IMR-90 (cell line): Measurements from ENCODE around the gene EMCN. TPM values are rescaled to one million over a fixed set of nuclear protein-coding genes. Genes with fewer than 3 reads are reported as not detected.

Source experiments
- ATAC-seq: fragments of 200-7000 bp; cut with Tn5 transposase; 2 replicates; pipeline ENCODE4 v1.9.1; 2020; ENCODE audit warnings: low read depth, mild to moderate bottlenecking, moderate library complexity
- BruUV-seq: library from RNA; stranded (reverse); fragments of 400-500 nt; replicated peaks from 2 replicates; lab custom pipeline; 2021; lab: Mats Ljungman, UMichigan
- CTCF ChIA-PET: fragments of 300-600 bp; formaldehyde crosslinking; extraction: SDS; loops from one replicate; lab custom pipeline; 2021; ENCODE audit warnings: antibody characterized with exemption; lab: Yijun Ruan, JAX
- POLR2A ChIA-PET: fragments of 300-600 bp; sonication (Branson Sonifier 250); formaldehyde crosslinking; loops from one replicate; lab custom pipeline; 2022; ENCODE audit warnings: antibody characterized with exemption; ENCODE audit not compliant: unreplicated experiment; lab: Charles Lee
- DNase-seq: peaks from one replicate; pipeline ENCODE4 v3.0.0; 2013
- H2AFZ ChIP-seq: replicated peaks from 2 replicates; pipeline ENCODE3; 2013; ENCODE audit warnings: low read length, mild to moderate bottlenecking; ENCODE audit not compliant: poor library complexity
- H2AK5ac ChIP-seq: 2 replicates; pipeline ENCODE4 v1.6.1; 2013; ENCODE audit warnings: low read depth, low read length, inconsistent platforms
- H2AK9ac ChIP-seq: replicated peaks from 2 replicates; pipeline ENCODE3; 2013; ENCODE audit warnings: mild to moderate bottlenecking, low read depth, low read length, moderate library complexity; ENCODE audit not compliant: poor library complexity
- H2BK120ac ChIP-seq: 2 replicates; pipeline ENCODE4 v1.6.1; 2013; ENCODE audit warnings: low read depth, low read length, inconsistent platforms
- H2BK15ac ChIP-seq: 3 replicates; pipeline ENCODE4 v1.6.1; 2013; ENCODE audit warnings: low read depth, low read length, inconsistent platforms
- H2BK20ac ChIP-seq: 2 replicates; pipeline ENCODE4 v1.6.1; 2013; ENCODE audit warnings: low read depth, mild to moderate bottlenecking, inconsistent platforms, low read length, moderate library complexity
- H2BK5ac ChIP-seq: 2 replicates; pipeline ENCODE4 v1.6.1; 2013; ENCODE audit warnings: mild to moderate bottlenecking, low read depth, low read length, inconsistent platforms; ENCODE audit not compliant: poor library complexity, severe bottlenecking
- H3K14ac ChIP-seq: replicated peaks from 2 replicates; pipeline ENCODE4 v1.6.1; 2013; ENCODE audit warnings: low read depth, low read length, inconsistent platforms
- H3K18ac ChIP-seq: 2 replicates; pipeline ENCODE4 v1.6.1; 2013; ENCODE audit warnings: low read depth, low read length, control low read depth
- H3K23ac ChIP-seq: 2 replicates; pipeline ENCODE4 v1.6.1; 2013; ENCODE audit warnings: low read depth, low read length, inconsistent platforms
- H3K27ac ChIP-seq: 2 replicates; pipeline ENCODE4 v1.5.1; 2013; ENCODE audit warnings: mild to moderate bottlenecking, control low read depth, low read length; ENCODE audit not compliant: insufficient read depth
- H3K27me3 ChIP-seq: 2 replicates; pipeline ENCODE4 v1.6.1; 2013; ENCODE audit warnings: low read length; ENCODE audit not compliant: control insufficient read depth, insufficient read depth
- H3K36me3 ChIP-seq: 2 replicates; pipeline ENCODE4 v1.6.1; 2013; ENCODE audit warnings: low read length, mixed read lengths; ENCODE audit not compliant: control insufficient read depth, insufficient read depth
- H3K4ac ChIP-seq: 2 replicates; pipeline ENCODE4 v1.6.1; 2013; ENCODE audit warnings: low read depth, low read length, inconsistent platforms
- H3K4me1 ChIP-seq: 2 replicates; pipeline ENCODE4 v1.6.1; 2013; ENCODE audit warnings: low read length, mixed read lengths; ENCODE audit not compliant: control insufficient read depth, insufficient read depth
- H3K4me2 ChIP-seq: 2 replicates; pipeline ENCODE4 v1.6.1; 2013; ENCODE audit warnings: low read depth, mild to moderate bottlenecking, control low read depth, low read length, moderate library complexity
- H3K4me3 ChIP-seq: 2 replicates; pipeline ENCODE4 v1.5.1; 2013; ENCODE audit warnings: low read depth, mild to moderate bottlenecking, control low read depth, low read length, moderate library complexity; ENCODE audit not compliant: insufficient read depth
- H3K56ac ChIP-seq: 2 replicates; pipeline ENCODE4 v1.6.1; 2013; ENCODE audit warnings: low read length, inconsistent platforms; ENCODE audit not compliant: insufficient read depth; ENCODE audit errors: extremely low read depth
- H3K79me1 ChIP-seq, 2 experiments: 2 replicates each; pipeline ENCODE4 v1.6.1; 2013; ENCODE audit warnings: low read length in 2 of 2, inconsistent platforms in 1 of 2, low read depth in 1 of 2
- H3K9ac ChIP-seq: 2 replicates; pipeline ENCODE4 v1.6.1; 2013; ENCODE audit warnings: low read depth, low read length, control low read depth
- H3K9me1 ChIP-seq: 2 replicates; pipeline ENCODE4 v1.6.1; 2013; ENCODE audit warnings: low read length, inconsistent platforms; ENCODE audit not compliant: insufficient read depth
- H3K9me3 ChIP-seq: 2 replicates; pipeline ENCODE4 v1.6.1; 2013; ENCODE audit warnings: low read length; ENCODE audit not compliant: control insufficient read depth, insufficient read depth
- H4K20me1 ChIP-seq: 2 replicates; pipeline ENCODE4 v1.6.1; 2013; ENCODE audit warnings: low read length, inconsistent platforms; ENCODE audit not compliant: insufficient read depth
- H4K5ac ChIP-seq: 2 replicates; pipeline ENCODE4 v1.6.1; 2013; ENCODE audit warnings: mild to moderate bottlenecking, low read depth, low read length, control low read depth
- H4K8ac ChIP-seq, 2 experiments: 2 replicates each; pipeline ENCODE4 v1.6.1; 2013; ENCODE audit warnings: low read depth in 2 of 2, low read length in 2 of 2, control low read depth in 1 of 2, inconsistent platforms in 1 of 2
- H4K91ac ChIP-seq: 2 replicates; pipeline ENCODE4 v1.6.1; 2013; ENCODE audit warnings: low read depth, low read length, inconsistent platforms; ENCODE audit not compliant: insufficient read depth
- BHLHE40 ChIP-seq: fragments of 150-350 bp; IDR thresholded peaks from 2 replicates; pipeline ENCODE4 v1.6.1; 2016; ENCODE audit warnings: mild to moderate bottlenecking, low read depth, low read length
- CEBPB ChIP-seq: IDR thresholded peaks from 2 replicates; pipeline ENCODE4 v1.6.1; 2012; ENCODE audit warnings: low read depth, low read length, improper control_type of control experiment
- CHD1 ChIP-seq: IDR thresholded peaks from 2 replicates; pipeline ENCODE4 v1.6.1; 2012; ENCODE audit warnings: low read depth, low read length, improper control_type of control experiment
- CTCF ChIP-seq: conservative IDR thresholded peaks from 2 replicates; pipeline ENCODE4 v1.5.1; 2012; ENCODE audit warnings: mild to moderate bottlenecking, low read depth, low read length, improper control_type of control experiment
- ELK1 ChIP-seq: fragments of 150-350 bp; IDR thresholded peaks from 2 replicates; pipeline ENCODE4 v1.6.1; 2016; ENCODE audit warnings: low read depth, mild to moderate bottlenecking, low read length, moderate library complexity, borderline replicate concordance
- FOS ChIP-seq: fragments of 150-350 bp; IDR thresholded peaks from 2 replicates; pipeline ENCODE4 v1.6.1; 2016; ENCODE audit warnings: low read depth, low read length
- MAFK ChIP-seq: IDR thresholded peaks from 2 replicates; pipeline ENCODE4 v1.6.1; 2012; ENCODE audit warnings: low read depth, low read length, improper control_type of control experiment
- MAZ ChIP-seq: IDR thresholded peaks from 2 replicates; pipeline ENCODE4 v1.6.1; 2012; ENCODE audit warnings: low read depth, mild to moderate bottlenecking, low read length, improper control_type of control experiment, moderate library complexity, borderline replicate concordance
- MXI1 ChIP-seq: IDR thresholded peaks from 2 replicates; pipeline ENCODE4 v1.6.1; 2012; ENCODE audit warnings: low read depth, mild to moderate bottlenecking, low read length, moderate library complexity, borderline replicate concordance
- NFE2L2 ChIP-seq: fragments of 150-350 bp; IDR thresholded peaks from 2 replicates; pipeline ENCODE4 v1.6.1; 2016; ENCODE audit warnings: low read depth, mild to moderate bottlenecking, low read length
- POLR2A ChIP-seq: IDR thresholded peaks from 2 replicates; pipeline ENCODE4 v1.6.1; 2012; ENCODE audit warnings: mild to moderate bottlenecking, low read depth, low read length
- RAD21 ChIP-seq: IDR thresholded peaks from 2 replicates; pipeline ENCODE4 v1.6.1; 2012; ENCODE audit warnings: low read length, improper control_type of control experiment
- RCOR1 ChIP-seq: IDR thresholded peaks from 2 replicates; pipeline ENCODE4 v1.6.1; 2012; ENCODE audit warnings: mild to moderate bottlenecking, low read length, improper control_type of control experiment; ENCODE audit not compliant: insufficient replicate concordance
- RFX5 ChIP-seq: IDR thresholded peaks from 2 replicates; pipeline ENCODE4 v1.8.0; 2012; ENCODE audit warnings: low read depth, mild to moderate bottlenecking, low read length, moderate library complexity
- SMC3 ChIP-seq: fragments of 150-350 bp; IDR thresholded peaks from 2 replicates; pipeline ENCODE4 v1.6.1; 2016; ENCODE audit warnings: low read depth, mild to moderate bottlenecking, antibody characterized with exemption, low read length, moderate library complexity
- WGBS, 2 experiments: methylation state at CpG; one replicate each; pipeline versions ENCODE4 v1.1.5 to v1.1.7; 2013; ENCODE audit warnings: missing lambda C conversion rate in 2 of 2; ENCODE audit not compliant: insufficient read length in 1 of 2; ENCODE audit errors: extremely low coverage in 2 of 2; 5-methylcytosine and 5-hydroxymethylcytosine counted together
- dilution Hi-C: fragments of 300-500 bp; cut with HindIII; formaldehyde crosslinking; loops from one replicate; pipeline ENCODE4 v1.14.3; 2018; ENCODE audit warnings: low sequenced_read_pairs; ENCODE audit not compliant: unreplicated experiment
- in situ Hi-C: fragments of 300-500 bp; cut with MboI; formaldehyde crosslinking; loops from 3 replicates; pipeline ENCODE4 v1.14.3; 2019; ENCODE audit warnings: low sequenced_read_pairs, inconsistent platforms, mixed read lengths
- intact Hi-C: fragments of 100-400 bp; cut with micrococcal nuclease; formaldehyde crosslinking; loops from 2 replicates; pipeline ENCODE4 v1.10.0; 2022
- polyA plus RNA-seq, 3 experiments: library from polyadenylated mRNA; depleted of rRNA; stranded (reverse); fragments of >200 nt; gene quantifications; 2 replicates each; pipeline ENCODE4 v1.2.3, GENCODE V29; 2012; ENCODE audit warnings: low replicate concordance in 1 of 3
- total RNA-seq: library from RNA; depleted of rRNA; stranded (reverse); fragments of >200 nt; gene quantifications from 2 replicates; pipeline ENCODE4 v1.2.3, GENCODE V29; 2012
- TF ChIP-seq, protein P1 (sequence below): fragments of 150-350 bp; IDR thresholded peaks from 2 replicates; pipeline ENCODE4 v1.6.1; 2017; ENCODE audit warnings: mild to moderate bottlenecking, antibody characterized with exemption, low read length, low read depth

EMCN gene
- total and polyA plus RNA-seq, 2 of the 4 experiments (the other 2 are of a cell fraction), result not detected

- no peak overlapping the region for H2BK20ac ChIP-seq
- in situ Hi-C loops, result no loop called here
- H3K56ac ChIP-seq, result no peak overlapping the region
- no peak overlapping the region for H3K23ac ChIP-seq
- H2BK15ac ChIP-seq, result no peak overlapping the region
- no peaks in the 10 kb centered on the region for H3K9me1 ChIP-seq
- intact Hi-C loops, result no loop called here
- H4K5ac ChIP-seq, result no peak overlapping the region
- CTCF ChIA-PET, result no interaction called here
- dilution Hi-C loops, result no loop called here
- no peak overlapping the region for H2BK120ac ChIP-seq
- no peaks in the 10 kb centered on the region for H3K27me3 ChIP-seq
- WGBS, 2 experiments, result no CpG with 5 or more reads among the region's 3 CpGs
- no peak overlapping the region for H3K4me2 ChIP-seq
- H4K8ac ChIP-seq, result no peak overlapping the region
- H3K36me3 ChIP-seq, result no peaks in the 10 kb centered on the region
- H2AFZ ChIP-seq, result no peak overlapping the region
- peaks cover 2% of the 10 kb centered on the region for H3K9me3 ChIP-seq
- H4K20me1 ChIP-seq, result no peaks in the 10 kb centered on the region
- no peaks in the 10 kb centered on the region for H3K79me1 ChIP-seq
- no peak for TF ChIP-seq RAD21
- no peak for TF ChIP-seq MXI1
- no peak for TF ChIP-seq CTCF
- no peak for TF ChIP-seq BHLHE40
- TF ChIP-seq MAZ, result no peak
- no peak for TF ChIP-seq RFX5
- TF ChIP-seq POLR2A, result no peak
- no peak for TF ChIP-seq RCOR1
- no peak for TF ChIP-seq NFE2L2
- TF ChIP-seq CHD1, result no peak
- TF ChIP-seq CEBPB, result no peak
- TF ChIP-seq MAFK, result no peak
- no peak for TF ChIP-seq ELK1
- no peak for TF ChIP-seq SMC3
- TF ChIP-seq, protein P1, sequence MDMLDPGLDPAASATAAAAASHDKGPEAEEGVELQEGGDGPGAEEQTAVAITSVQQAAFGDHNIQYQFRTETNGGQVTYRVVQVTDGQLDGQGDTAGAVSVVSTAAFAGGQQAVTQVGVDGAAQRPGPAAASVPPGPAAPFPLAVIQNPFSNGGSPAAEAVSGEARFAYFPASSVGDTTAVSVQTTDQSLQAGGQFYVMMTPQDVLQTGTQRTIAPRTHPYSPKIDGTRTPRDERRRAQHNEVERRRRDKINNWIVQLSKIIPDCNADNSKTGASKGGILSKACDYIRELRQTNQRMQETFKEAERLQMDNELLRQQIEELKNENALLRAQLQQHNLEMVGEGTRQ, result no peak
- TF ChIP-seq FOS, result no peak
- H3K27ac ChIP-seq, result no peak overlapping the region
- H3K9ac ChIP-seq, result no peak overlapping the region
- H3K4ac ChIP-seq, result no peak overlapping the region
- H3K4me3 ChIP-seq, result no peak overlapping the region
- no peak overlapping the region for H3K14ac ChIP-seq
- no peak for DNase-seq
- no peak overlapping the region for H2AK9ac ChIP-seq
- H2AK5ac ChIP-seq, result no peak overlapping the region
- no peak for ATAC-seq
- no peak overlapping the region for H4K91ac ChIP-seq
- BruUV-seq, result no TSS peak
- no peak overlapping the region for H3K18ac ChIP-seq
- H3K4me1 ChIP-seq, result no peaks in the 10 kb centered on the region
- H2BK5ac ChIP-seq, result no peak overlapping the region
- POLR2A ChIA-PET, result no interaction called here
Observed at GRCh38 chr4:100486496-100486895, 31.3 kb downstream of the EMCN start.
